ENCODE data around the gene MAGI2. TPM values are rescaled to one million over a fixed set of nuclear protein-coding genes. Genes with fewer than 3 reads are reported as not detected.

MAGI2 gene
- total and polyA plus RNA-seq, 2 experiments from 2014 or later, result 10.4 to 26.4 TPM

DNA sequence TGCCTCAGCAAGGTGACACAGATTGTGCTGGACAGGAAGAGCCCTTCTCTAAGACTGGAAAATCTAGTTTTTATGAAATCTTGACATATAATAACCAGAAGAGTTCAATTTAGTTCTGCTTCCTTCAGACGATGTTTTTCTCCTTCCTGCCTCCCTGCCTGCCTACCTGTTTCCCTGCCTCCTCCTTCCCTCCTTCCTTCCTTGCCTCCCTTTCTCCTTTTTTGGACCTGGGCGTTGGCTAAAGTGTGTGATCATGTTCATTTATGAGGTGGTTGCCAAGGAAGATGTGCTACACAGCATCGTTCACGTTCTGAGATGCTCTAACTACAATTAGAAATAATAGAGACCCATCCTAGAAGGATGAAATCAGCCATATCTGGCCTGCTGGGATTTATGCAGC lies 1430.3 kb downstream of the MAGI2 start:
- H3K27ac Mint-ChIP-seq, result no peak overlapping the region
- Histone ChIP-seq H3K4me3 (no peak overlapping the region), H3F3A (replicated peaks; ENCODE audit: low read depth) (no peaks in the 10 kb centered on the region), H3K4me2 (no peak overlapping the region), H3K36me3 (ENCODE audit: insufficient read depth) (no peaks in the 10 kb centered on the region), H3K27me3 (ENCODE audit: insufficient read depth) (peaks cover 9% of the 10 kb centered on the region), H3K4me1 (ENCODE audit: insufficient read depth) (peaks cover 8% of the 10 kb centered on the region), H3K27ac (ENCODE audit: low read depth) (no peak overlapping the region), H3K9me2 (ENCODE audit: insufficient read depth) (no peaks in the 10 kb centered on the region), H2AFZ (no peak overlapping the region), H3K79me2 (replicated peaks; ENCODE audit: insufficient read depth) (no peaks in the 10 kb centered on the region), H4K20me1 (replicated peaks; ENCODE audit: insufficient read depth) (no peaks in the 10 kb centered on the region)
- no peak for DNase-seq (ENCODE audit: low spot score)
- H3K36me3 Mint-ChIP-seq (ENCODE audit: low read depth), result no peaks in the 10 kb centered on the region; the same call in 2 of the 3 replicates
- peaks cover 13% of the 10 kb centered on the region for H3K4me1 Mint-ChIP-seq
- H3K9me3 Mint-ChIP-seq, result no peaks in the 10 kb centered on the region
- no peak overlapping the region for H3K4me3 Mint-ChIP-seq
- peaks cover 9% of the 10 kb centered on the region for H3K27me3 Mint-ChIP-seq (ENCODE audit: insufficient read depth, low read depth, poor library complexity)
- ATAC-seq, result no peak
- TF ChIP-seq ZNF462 (CRISPR knock-in tag; IDR thresholded peaks at IDR 0.05) (no peak), POLR2AphosphoS5 (IDR thresholded peaks at IDR 0.05; ENCODE audit: low read depth) (no peak), EZH2 (IDR thresholded peaks at IDR 0.05; ENCODE audit: low read depth, unreplicated experiment) (no peak), STAT1 (IDR thresholded peaks at IDR 0.05; ENCODE audit: unreplicated experiment) (no peak), NANOG (IDR thresholded peaks at IDR 0.05; ENCODE audit: borderline replicate concordance) (no peak), CTCF (conservative IDR thresholded peaks at IDR 0.05; ENCODE audit: low read depth in 2 of 2) (no peak)
